Suprapubic skin (tissue), 4 donors: Measurements from ENCODE around the gene ANKRD30BL. TPM values are rescaled to one million over a fixed set of nuclear protein-coding genes. Genes with fewer than 3 reads are reported as not detected.
"Not testable (repeated sequence)": the region's sequence is repeated elsewhere in the genome, so short reads cannot be mapped to it uniquely, and the experiment has no call there.

Experiments
- DNase-seq, 2 donors: peaks; one replicate each; pipeline ENCODE4 v3.0.0-alpha.2; 2019; ENCODE audit warnings: low spot score in 2 of 2
- H3K27ac ChIP-seq: fragments of 200-600 bp; sonication (generic); one replicate; pipeline ENCODE4 v1.5.1; 2019
- H3K27me3 ChIP-seq: fragments of 200-600 bp; sonication (generic); one replicate; pipeline ENCODE4 v1.5.1; 2019
- H3K36me3 ChIP-seq: fragments of 200-600 bp; sonication (generic); one replicate; pipeline ENCODE4 v1.5.1; 2019
- H3K4me1 ChIP-seq: fragments of 200-600 bp; sonication (generic); one replicate; pipeline ENCODE4 v1.5.1; 2019
- H3K4me3 ChIP-seq: fragments of 200-600 bp; sonication (generic); one replicate; pipeline ENCODE4 v1.5.1; 2019; ENCODE audit warnings: mild to moderate bottlenecking
- H3K9me3 ChIP-seq: fragments of 200-600 bp; sonication (generic); one replicate; pipeline ENCODE4 v1.5.1; 2019
- CTCF ChIP-seq, 2 donors: fragments of 200-600 bp in 1 of 2; fragments of 450-650 bp in 1 of 2; sonication (generic) in 1 of 2; IDR thresholded peaks; one replicate each; pipeline ENCODE4 v1.5.1; 2016 to 2019; ENCODE audit warnings: antibody characterized with exemption in 2 of 2, mild to moderate bottlenecking in 1 of 2, moderate library complexity in 1 of 2
- WGBS: methylation state at CpG from one replicate; pipeline ENCODE4 v1.1.5; 2018; 5-methylcytosine and 5-hydroxymethylcytosine counted together
- total RNA-seq, 4 donors: library from RNA; depleted of rRNA; stranded (reverse); fragments of >200 nt; gene quantifications; one replicate each; pipeline ENCODE4 v1.1.0, GENCODE V29; 2016

The ANKRD30BL gene, protein sequence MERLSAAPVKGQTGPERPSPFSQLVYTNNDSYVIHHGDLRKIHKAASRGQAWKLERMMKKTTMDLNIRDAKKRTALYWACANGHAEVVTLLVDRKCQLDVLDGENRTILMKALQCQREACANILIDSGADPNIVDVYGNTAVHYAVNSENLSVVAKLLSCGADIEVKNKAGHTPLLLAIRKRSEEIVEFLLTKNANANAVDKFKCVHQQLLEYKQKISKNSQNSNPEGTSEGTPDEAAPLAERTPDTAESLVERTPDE
- not detected for total RNA-seq

DNA sequence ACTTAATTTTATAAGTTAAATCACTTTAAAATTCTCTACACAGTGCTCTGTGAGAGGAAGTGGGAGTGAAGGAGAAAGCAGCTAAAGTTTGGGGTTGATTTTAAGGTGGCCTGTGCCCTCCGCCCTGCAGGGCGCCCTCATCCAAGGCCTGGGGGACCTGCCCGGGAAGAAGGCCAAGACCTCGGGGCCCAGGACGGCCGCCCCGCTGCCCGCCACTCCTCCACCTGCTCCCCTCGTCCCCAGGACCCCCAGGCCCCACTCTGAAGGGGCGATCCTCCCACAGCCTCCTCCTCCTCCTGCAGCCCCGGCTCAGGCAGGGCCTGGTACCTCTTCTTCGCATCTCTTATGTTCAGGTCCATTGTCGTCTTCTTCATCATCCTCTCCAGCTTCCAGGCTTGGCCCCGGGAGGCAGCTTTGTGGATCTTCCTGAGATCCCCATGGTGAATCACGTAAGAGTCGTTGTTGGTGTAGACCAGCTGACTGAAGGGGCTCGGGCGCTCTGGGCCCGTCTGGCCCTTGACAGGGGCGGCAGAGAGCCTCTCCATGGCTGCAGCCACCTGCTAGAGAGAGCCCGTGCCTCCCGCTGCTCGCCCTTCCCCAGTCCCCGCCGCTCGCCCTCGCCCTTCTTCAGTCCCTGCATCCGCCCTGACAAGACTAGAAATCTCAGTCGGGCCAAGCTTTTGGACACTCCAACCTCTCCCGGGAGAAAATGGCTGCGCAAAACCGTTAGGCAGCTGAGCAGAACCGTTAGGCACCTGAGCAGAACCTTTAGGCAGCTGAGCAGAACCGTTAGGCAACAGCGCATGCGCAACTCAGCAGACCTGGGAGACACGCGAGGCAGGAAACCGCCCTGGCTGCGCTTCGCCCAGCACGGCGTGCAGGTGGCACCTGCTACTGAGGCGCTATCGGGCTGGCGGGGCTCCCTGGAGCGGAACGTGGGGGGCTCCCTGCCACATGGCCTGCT, at the start of gene ANKRD30BL:
ANKRD30BL (minus strand) TSS at position 792 of the 964 bp plus-strand sequence; CDS start at position 545, 247 bp downstream.
- not testable (repeated sequence) for H3K4me3 ChIP-seq, H3K9me3 ChIP-seq, H3K27me3 ChIP-seq, H3K4me1 ChIP-seq, DNase-seq, H3K36me3 ChIP-seq, H3K27ac ChIP-seq
- 88% methylated on average over 39 of the region's 48 CpGs for WGBS

- WGBS, result 98% methylated on average over 2 of the region's 2 CpGs
- not testable (repeated sequence) for H3K9me3 ChIP-seq
These were observed 41.1 kb upstream of the ANKRD30BL start for GRCh38 chr2:132202866-132203265.

GRCh38 chr2:132192854-132193253, 31.1 kb upstream of the ANKRD30BL start:
- H3K4me3 ChIP-seq, DNase-seq, H3K27me3 ChIP-seq, H3K36me3 ChIP-seq, H3K9me3 ChIP-seq, H3K27ac ChIP-seq, H3K4me1 ChIP-seq: not testable (repeated sequence)
- WGBS, result 52% methylated on average over 5 of the region's 5 CpGs

More at GRCh38 chr2:132202866-132203265, 41.1 kb upstream of the ANKRD30BL start:
- not testable (repeated sequence) for H3K27me3 ChIP-seq, H3K4me1 ChIP-seq, H3K4me3 ChIP-seq, H3K27ac ChIP-seq, DNase-seq, H3K36me3 ChIP-seq

DNA sequence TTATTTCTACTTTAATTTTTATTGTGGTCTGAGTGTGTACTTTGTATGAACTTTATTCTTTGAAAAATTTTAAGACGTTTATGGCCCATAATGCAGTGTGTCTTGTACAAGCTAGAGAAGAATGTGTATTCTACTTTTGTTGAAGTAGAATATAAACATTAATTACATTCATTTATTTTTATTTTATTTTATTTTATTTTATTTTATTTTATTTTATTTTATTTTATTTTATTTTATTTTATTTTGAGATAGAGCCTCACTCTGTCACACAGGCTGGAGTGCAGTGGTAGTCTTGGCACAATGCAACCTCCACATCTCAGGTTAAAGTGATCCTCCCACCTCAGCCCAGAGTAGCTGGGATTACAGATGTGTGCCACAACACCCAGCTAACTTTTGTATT, 5.3 kb upstream of the ANKRD30BL start:
- not testable (repeated sequence) for H3K27me3 ChIP-seq, H3K9me3 ChIP-seq, H3K4me1 ChIP-seq, H3K36me3 ChIP-seq, H3K27ac ChIP-seq, H3K4me3 ChIP-seq, DNase-seq
- WGBS, result 87% methylated on average over 1 of the region's 1 CpG

DNA sequence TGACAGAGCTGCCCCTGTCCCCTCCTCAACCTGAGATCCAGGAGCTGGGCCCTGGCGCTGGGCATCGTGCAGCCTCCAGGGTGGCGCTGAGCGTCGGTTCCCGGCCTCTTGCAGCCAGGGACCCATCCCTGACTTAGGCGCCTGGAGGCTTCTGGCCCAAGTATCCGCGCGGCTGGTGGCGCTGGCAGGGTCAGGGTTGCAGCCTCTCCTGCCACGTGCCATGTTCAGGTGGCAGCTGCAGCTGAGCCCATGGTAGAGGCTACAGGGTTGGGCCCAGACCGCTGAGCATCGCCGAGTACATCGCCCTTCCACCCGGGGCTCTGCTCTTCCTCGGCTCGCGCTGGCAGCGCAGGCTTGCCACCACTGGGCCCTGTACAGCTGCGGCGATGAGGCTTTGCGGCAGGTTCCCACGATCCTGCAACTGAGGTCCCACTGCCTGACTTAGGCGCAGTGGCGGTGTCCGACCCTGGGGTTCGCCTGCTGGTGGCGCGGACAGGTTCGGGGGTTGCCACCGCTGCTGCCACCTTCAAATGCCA, 441 bp upstream of the ANKRD30BL start:
- H3K27ac ChIP-seq, H3K27me3 ChIP-seq, DNase-seq, H3K4me1 ChIP-seq, H3K36me3 ChIP-seq, H3K9me3 ChIP-seq, H3K4me3 ChIP-seq: not testable (repeated sequence)
- over 99% methylated on average over 19 of the region's 33 CpGs for WGBS

- H3K27me3 ChIP-seq, H3K4me1 ChIP-seq, H3K9me3 ChIP-seq, H3K27ac ChIP-seq, H3K36me3 ChIP-seq, H3K4me3 ChIP-seq: not testable (repeated sequence)
- 5% methylated on average over 4 of the region's 4 CpGs for WGBS
- TF ChIP-seq CTCF (IDR thresholded peaks at IDR 0.05), result peak; percentile 24 to 63
- peak in 1 of 2 donors; percentile 56 for DNase-seq
These were observed 15.0 kb downstream of the ANKRD30BL start for GRCh38 chr2:132146774-132147173.
